HuH-7 (cell line): ENCODE measurements around the gene ITPR1.

ENCODE experiments used
- DNase-seq: peaks from one replicate; pipeline ENCODE4 v3.0.0; 2011; ENCODE audit warnings: low spot score

Gene ITPR1

DNA sequence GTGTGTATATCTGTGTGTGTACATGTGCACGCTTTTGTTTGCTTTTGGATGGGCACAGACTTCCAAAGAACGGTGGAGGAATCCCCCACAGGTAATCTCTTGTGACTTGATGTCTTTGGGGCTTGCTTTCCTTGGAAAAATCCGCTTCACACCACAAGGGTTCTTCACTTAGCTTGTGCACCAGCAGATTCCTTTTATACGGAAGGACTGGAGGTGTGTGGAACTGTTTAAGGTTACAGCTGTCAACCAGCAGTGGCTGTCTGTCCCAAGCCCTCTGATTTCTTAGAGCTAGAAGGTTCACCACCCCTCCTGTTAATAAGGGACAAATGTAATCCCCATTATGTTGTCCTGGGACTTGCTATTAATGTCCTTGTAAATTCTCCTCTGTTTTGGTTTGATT is 193.5 kb downstream of the ITPR1 start:
- DNase-seq = no peak

DNA sequence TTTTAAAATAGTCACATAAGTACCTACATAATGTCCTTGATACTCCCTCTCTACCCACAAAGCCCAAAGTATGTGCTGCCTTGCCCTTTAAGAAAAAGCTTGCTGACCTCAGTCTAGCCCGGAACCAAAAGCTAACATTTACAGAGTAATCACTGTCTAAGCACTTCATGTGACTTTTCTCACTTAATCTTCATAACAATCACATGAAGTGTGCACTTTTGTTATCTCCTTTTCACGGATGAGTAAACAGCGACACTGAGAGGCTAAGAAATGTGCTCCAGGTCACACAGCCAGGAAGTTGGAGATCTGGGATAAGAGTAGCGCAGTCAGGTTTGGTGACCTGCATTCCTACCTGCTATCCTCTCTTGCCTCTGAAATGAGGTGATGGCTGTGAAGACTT is 194.0 kb downstream of the ITPR1 start:
- DNase-seq = peak; percentile 47

DNA sequence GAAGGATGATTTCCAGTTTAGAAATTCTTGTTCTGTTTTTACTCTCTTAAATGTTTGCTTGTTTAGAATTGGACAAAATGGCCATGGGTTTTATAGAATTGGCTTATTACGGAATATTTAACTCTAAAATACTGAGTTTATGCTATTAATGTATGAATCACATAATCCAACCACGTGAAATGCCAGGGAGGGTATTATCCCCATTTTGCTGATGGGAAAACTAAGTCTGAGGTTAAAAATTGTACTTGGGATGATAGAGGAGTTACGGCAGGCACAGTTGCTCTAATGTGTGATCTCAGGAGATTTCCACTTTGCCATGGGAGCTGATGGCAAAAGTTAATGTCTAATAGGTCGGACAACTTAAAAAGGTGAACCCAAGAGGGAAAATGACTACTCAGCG is 194.4 kb downstream of the ITPR1 start:
- no peak for DNase-seq

DNA sequence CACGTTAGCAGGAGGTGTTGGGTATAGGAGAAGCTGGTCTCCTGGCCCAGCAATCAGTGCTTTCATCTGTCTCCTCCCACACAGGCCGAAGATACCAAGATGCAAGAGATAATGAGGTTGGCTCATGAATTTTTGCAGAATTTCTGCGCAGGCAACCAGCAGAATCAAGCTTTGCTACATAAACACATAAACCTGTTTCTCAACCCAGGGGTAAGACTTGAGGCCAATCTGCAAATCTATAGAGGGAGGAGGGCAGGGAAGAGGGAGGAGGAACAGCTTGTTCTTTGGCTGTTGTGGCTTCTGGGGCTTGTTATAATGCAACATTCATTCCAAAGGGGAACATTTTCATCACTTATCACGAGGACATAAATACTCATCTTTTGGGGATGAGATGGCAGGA is 195.3 kb downstream of the ITPR1 start:
- no peak for DNase-seq

DNA sequence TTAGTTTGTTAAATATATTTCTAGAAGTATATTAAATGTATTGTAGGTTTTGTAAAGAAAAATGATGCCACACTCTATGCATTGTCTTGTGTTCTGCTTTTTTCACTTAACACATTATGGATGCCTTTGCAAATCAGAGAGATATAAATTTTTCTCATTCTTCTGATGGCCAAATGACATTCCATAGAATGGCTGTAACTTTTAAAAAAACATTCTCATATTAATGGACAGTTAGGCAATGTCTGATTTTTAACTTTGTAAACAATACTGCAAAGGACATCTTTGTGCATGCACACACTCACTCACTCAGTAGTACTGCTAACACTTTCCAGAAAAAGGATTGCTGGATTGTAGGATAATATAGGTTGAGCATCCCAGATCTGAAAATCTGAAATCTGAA is 195.9 kb downstream of the ITPR1 start:
- no peak for DNase-seq

DNA sequence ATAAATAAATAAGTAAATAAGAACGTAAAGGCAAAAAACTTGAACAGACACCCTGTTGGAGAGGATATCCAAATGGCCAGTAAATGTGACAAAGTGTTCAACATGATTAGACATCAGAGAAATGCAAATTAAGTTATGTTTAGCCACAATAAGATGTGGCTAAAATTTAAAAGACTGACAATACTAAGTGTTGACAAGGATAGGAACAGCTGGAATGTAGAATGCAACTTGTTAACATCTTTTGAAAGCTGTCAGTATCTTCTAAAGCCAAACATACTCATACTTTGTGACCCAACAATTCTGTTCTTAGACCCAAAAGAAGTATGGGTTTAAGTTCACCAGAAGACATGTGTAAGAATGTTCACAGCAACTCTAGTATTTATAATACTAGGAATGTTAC is 197.1 kb downstream of the ITPR1 start:
- no peak for DNase-seq

DNA sequence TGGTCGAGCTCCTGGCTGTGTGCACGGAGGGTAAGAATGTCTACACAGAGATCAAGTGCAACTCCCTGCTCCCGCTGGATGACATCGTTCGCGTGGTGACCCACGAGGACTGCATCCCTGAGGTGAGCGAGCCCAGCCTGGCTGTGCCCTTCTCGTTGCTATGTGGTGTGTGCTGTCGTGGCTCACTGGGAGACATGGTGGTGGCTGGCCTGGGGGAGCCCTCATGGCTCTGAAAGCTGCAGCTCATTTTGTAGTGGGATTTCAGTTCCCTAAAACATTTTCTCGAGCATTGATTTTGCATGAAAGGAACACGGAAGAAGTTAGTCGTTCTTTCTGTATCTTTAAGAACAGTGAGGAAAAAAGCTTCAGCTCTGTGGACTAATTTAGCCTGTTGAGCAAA is 200.5 kb downstream of the ITPR1 start:
- no peak for DNase-seq

DNA sequence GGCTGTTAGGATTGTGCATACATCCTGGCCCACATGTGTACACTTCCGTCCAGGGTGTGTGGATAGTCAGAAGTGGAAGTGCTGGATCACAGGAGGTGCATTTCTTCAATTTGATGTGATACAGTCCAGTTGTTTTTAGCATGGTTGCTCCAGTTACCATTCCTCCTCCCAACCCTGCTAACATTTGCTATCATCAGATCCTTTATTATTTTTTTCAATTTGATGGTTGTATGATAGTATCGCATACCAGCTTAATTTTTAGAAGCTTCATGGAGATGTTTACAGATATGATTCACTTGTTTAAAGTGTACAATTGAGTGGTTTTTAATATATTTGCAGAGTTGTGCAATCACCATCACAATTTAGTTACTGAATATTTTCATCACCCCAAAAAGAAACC is 202.7 kb downstream of the ITPR1 start:
- no peak for DNase-seq

DNA sequence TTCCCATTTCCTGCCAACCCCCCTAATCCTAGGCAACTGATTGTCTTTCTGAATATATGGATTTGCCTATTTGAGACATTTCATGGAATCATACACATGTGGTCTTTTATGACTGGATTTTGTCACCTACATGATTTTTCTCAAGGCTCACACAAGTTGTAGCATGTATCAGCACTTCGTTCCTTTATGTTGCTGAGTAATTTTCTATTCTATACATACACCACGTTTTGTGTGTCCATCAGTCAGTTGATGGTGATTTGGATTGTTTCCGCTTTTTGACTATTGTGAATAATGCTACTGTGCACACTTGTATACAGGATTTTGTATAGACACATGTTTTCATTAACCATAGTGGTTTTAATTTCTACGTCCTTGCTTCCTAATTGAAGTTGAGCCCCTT is 203.1 kb downstream of the ITPR1 start:
- DNase-seq = no peak

DNA sequence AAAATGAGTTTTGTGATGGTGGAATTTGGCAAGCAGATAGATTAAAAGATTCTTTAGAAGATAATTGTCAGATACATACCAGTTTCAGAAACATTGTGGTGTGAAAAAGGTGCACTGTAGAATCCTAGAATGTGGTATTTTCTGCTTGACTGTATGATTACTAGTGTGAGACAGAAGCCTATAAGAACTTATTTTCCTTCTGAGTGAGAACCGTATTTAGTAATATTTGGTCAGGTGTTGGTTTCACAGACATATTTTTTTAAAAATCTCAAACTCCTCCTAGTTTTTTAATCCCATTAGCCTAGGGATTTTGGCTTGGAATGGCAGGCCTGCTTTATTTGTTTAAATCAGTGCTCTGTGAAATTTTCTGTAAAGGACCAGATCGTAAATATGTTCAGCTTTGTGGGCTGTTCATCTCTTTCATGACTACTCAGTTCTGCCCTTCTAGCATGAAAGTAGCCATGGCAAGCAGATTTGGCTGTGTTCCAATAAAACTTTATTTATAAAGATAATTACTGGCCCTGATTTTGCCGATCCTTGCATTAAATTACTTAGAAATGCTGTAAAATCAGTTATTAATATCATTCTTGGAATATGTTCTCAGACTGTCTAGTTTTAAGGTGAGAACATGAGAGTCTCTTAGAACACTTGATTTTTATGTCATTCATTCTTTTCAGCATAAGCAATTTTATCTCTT is 205.1 kb downstream of the ITPR1 start:
- no peak for DNase-seq

DNA sequence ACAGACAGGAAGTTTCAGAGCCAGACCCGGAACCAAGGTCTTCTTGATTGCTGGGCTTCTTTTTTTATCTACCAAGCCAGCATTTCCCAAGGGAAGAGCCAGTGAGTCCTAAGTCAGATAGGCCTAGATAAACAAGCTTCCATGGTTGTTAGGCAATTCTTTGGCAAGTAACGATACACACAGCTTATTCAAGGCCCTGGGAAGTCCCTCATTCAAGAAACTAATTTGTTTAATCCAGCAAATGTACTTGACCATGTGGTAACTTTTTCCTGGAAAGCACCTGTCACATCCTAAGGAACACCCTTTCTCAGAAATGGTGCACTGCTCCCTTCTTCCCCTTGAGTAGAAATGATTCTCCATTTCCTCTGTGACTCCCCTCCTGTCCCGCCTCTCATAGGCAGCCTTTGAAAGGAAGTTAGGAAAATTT is 209.9 kb downstream of the ITPR1 start:
- DNase-seq = no peak

DNA sequence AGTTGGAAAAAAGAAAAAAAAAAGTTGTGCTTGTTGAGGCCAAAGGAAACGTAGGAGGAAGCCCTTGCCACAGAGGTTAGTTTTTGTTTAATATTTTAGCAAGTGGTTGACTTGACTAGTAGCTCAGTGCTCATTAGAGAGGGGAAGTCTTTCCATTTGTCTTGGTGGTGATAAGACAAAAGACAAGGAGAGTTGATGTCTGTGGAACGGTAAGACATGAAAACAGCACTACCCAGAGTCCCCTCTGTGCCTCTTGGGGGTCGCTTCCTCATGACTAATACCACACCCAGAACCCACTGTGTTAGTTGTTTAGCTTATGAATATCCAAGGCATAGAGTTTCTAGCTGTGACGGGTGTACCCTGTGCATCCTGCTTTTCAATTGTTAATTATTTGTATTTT is 211.4 kb downstream of the ITPR1 start:
- no peak for DNase-seq

DNA sequence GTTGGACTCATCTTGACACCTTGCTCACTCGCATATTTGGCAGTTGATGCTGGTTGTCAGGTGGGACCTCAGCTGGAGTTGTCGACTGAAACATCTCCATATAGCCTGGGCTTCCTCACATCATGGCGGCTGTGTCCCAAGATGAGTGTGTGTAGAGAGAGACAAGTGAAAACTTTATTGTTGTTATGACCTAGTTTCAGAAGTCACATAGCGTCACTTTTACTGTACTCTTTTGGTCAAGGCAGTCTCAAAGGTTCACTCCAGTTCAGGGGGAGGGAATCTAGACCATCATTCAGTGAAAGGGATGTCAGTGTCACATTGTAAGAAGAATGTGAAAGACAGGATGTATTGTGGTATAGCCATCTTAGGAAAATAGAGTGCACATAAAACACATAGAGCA is 214.2 kb downstream of the ITPR1 start:
- no peak for DNase-seq

DNA sequence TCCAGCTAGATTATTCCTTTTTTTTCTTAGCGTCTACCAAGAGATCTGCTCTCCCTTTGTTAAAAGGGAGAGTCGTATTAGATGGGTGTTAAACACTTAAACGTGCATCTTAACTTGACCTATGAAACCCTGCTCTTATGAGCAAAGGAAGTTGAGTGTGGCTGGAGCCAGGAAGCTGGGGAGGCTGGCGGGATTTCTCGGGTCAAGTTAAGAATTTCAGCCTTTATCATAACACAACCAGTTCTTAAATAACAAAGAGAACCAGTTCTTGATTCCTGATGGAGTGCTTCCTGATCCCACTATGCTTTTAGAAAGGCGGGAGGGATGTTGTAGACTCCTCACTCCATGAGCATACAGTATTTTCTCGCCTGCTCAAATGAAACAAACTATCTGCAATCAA is 215.1 kb downstream of the ITPR1 start:
- no peak for DNase-seq

DNA sequence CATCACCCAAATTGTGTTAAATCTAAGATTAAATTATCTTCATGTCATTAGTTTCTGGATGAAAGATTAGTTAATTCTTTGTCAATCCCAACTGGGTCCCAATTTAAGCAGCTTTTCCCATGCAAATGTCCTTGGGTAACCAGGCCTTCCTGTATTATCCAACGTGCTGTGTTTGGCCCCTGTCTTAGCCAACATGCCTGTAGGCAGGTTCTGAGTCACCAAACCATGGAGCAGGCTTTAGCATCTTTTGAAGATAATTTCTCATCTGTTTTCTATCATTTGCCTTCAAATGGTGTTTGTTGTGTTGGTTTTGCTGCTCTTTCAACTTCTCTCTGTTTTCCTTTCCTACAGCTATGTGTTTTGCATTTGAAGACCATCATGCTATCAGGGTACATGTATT is 216.2 kb downstream of the ITPR1 start:
- no peak for DNase-seq

DNA sequence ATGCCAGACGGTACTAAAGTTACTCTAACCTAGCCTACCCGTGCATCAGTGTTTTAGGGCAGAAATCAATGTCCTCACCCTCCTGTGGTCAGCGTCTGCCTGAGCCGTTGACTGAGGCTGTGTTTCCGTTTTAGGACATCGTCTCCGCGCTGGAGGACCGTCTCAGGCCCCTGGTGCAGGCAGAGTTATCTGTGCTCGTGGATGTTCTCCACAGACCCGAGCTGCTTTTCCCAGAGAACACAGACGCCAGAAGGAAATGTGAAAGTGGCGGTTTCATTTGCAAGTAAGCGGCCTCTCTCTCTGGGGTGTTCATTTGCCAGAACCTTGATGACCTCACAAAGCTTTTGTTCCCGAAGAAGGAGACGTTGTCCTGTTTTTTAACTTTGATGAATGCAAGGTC is 217.0 kb downstream of the ITPR1 start:
- DNase-seq = no peak

DNA sequence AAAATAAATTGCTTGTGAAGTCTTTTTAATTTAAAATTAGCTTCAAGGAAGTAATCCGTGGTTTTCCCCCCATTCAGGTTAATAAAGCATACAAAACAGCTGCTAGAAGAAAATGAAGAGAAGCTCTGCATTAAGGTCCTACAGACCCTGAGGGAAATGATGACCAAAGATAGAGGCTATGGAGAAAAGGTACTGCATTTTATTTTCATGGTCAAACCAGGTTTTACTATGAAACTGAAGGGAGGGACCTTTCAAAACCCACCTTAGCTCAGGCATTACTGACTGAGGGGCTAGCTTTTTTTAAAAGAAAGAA is 218.5 kb downstream of the ITPR1 start:
- no peak for DNase-seq

DNA sequence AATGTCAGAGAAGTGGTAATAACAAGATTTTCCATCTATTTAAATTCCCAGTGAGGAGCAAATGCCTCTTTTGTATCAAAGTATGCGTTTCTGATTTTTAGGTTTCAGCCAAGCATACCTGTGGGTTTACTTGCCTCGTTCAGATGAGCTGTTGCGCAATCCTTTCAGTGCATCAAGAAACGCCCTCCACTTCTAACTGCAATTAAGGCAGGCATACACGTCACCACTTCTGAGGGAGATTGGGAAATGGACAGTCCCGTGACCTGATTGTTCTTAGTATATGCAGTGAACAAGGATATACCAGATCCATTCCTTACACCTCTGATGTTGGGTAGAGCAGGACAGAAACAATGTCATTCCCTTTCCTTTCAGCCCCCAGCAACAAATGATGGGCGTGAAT is 219.0 kb downstream of the ITPR1 start:
- no peak for DNase-seq

DNA sequence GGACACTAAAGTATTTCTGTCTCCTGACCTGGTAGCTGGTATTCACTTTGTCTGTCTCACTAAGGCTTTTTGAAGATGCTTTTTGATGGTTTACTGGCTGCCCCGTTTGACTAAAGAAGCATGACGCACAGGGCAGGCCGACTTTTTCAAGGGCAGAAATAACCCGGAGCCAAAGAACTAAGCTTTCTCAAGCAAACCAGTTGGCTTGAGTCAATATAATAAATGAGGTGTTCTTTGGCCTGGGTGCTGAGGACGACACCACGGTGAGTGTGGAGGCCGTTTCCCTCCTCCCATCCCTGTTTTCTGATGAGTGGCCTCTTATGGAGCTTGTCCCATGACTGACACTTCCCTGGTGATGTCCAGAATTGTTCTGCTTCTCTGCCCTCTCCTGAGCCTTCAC is 220.9 kb downstream of the ITPR1 start:
- DNase-seq = no peak

DNA sequence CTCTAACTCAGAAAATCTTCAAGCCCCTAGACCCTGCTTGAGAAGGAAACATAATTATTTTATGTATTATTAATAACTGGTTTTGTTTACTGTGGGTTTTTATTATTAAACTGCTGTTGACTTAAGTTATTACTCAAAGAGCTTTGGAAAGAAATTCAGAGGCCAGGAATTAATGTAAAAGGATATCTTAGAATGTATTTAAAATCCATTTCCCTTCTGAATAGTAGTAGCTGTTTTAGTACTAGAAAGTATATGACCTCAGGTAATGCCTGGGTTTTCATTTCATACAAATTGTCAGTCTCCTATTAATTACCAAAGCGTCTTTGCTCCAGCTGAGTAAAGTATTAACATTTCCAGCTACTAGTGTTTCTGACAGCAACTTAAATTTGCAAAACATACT is 223.1 kb downstream of the ITPR1 start:
- DNase-seq = no peak

DNA sequence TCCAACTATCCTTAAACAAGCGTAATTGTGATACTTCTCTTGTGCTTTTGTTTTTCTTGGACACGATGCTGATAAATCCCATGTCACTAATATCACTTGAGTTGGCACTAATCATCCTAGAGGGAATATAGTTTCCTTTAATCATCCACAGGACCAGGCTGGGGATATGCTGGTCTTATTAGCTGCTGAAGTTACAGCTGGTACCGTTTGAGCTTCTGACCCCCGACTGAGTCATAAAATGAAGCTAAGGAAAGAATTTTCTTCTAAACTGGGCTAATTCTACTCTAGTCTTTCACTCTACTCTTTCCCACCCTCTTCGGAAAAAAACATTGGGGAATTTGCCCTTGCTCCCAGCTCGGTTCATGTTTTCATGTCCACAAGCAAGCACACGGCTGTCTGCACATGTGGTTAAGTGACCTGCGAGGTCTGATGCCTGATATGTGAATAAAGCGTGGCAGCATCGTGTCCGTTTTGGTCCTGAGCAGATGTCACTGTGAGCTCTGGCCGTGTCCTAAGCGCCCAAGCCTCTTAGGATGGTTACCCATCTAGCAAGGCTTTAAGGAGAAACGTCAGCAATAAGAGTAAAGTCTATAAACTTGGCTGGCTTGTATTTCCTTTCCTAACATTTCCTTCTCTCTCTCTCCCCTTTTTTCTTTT is 223.7 kb downstream of the ITPR1 start:
- DNase-seq = no peak

DNA sequence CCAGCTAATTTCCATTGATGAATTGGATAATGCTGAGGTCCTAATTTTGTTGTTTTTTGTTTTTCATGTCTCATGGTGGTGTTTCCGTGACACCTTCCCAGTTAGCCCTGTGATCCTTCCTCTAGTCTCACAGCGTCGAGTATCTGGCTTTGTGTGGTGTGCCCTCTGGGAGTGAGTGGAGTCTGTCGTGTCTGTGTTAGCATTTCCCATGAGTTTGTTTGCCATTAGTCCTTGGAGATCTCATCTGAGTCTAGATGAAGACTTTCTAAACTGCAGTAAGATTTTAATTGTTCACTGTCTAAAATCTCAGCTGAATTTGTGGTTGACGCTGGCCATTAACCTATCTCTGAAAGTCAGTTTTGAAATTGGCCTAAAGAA is 224.2 kb downstream of the ITPR1 start:
- DNase-seq = no peak

DNA sequence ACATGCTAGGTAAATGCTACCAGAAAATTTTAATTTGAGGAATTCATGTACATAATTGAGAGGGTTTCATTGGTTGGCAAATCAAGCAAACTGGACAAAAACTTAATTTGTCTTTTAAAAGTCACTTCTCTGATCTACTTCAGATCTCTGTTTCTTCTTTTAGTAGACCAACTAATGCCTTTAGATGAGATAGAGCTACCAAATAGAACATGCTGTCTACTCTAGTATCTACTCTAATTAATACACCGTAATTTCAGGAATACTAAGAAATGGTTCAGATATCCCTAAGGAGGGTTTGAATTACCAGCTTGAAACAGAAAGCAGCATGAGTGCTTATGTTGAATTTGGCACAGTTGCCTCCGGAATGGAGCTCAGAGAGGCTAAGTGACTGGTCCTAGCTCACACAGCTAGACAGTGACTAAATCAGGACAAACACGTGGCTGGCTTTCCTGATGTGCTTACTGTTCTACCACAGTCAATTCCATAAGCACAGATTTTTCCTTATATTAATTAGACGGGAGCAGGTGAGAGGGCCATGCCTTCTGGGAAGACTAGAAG is 225.1 kb downstream of the ITPR1 start:
- DNase-seq = no peak

DNA sequence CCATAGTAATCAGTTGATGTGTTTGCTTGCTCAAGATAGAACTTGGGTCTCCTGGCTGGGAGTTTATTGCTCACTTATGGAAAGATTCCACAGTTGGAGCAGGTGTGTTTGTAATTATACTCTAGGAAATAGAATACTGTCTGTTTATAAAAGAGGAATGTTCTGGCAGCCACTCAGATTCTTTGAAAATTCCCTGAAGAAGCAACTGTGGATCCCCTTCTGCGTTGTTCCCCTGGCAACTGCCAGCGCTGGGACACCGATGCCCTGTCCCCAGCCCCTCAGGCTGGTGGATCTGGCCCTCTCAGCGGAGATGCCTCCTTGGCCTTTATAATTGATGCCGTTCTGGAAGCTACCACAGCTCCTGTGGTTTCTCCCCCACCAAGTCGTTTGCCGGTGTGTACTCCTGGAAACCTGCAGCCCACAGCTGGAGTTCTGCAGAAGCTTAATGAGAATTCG is 225.9 kb downstream of the ITPR1 start:
- no peak for DNase-seq
